22Rv1 (cell line): ENCODE measurements around the gene MAGEA1.

Experiments used
- H3K27ac ChIP-seq: fragments of 450-650 bp; 2 replicates; pipeline ENCODE4 v1.5.1; 2017
- CTCF ChIP-seq: fragments of 450-650 bp; IDR thresholded peaks from 2 replicates; pipeline ENCODE4 v1.5.1; 2017; ENCODE audit warnings: mild to moderate bottlenecking
- ZFX ChIP-seq: fragments of 450-650 bp; IDR thresholded peaks from 2 replicates; pipeline ENCODE4 v1.6.1; 2017; ENCODE audit warnings: antibody characterized with exemption, borderline replicate concordance

Gene MAGEA1

GRCh38 chrX:153225438-153226098 lies 46.5 kb downstream of the MAGEA1 start:
- TF ChIP-seq ZFX, result no peak
- no peak for TF ChIP-seq CTCF
- H3K27ac ChIP-seq, result no peak overlapping the region

- H3K27ac ChIP-seq, result no peak overlapping the region
- TF ChIP-seq ZFX (no peak), CTCF (no peak)
Measured at GRCh38 chrX:153226344-153227185, 47.5 kb downstream of the MAGEA1 start.
